Fibroblast of lung (primary cell): ENCODE measurements around the gene DUSP3. TPM values are rescaled to one million over a fixed set of nuclear protein-coding genes. Genes with fewer than 3 reads are reported as not detected.

Experiments used
- DNase-seq, 2 donors: peaks; one replicate each; pipeline versions ENCODE4 v3.0.0 to v3.0.0-alpha.2; 2010; ENCODE audit warnings: low read depth in 2 of 2
- H2AFZ ChIP-seq: 2 replicates; pipeline ENCODE4 v1.5.1; 2012; ENCODE audit warnings: low read length, control low read depth, inconsistent platforms
- H3K27ac ChIP-seq: 2 replicates; pipeline ENCODE4 v1.5.1; 2011; ENCODE audit warnings: low read length, control low read depth; ENCODE audit not compliant: insufficient read depth
- H3K27me3 ChIP-seq: 2 replicates; pipeline ENCODE4 v1.5.1; 2011; ENCODE audit warnings: mild to moderate bottlenecking, low read length; ENCODE audit not compliant: control insufficient read depth, insufficient read depth
- H3K36me3 ChIP-seq: 2 replicates; pipeline ENCODE4 v1.5.1; 2011; ENCODE audit warnings: low read length; ENCODE audit not compliant: control insufficient read depth, insufficient read depth
- H3K4me1 ChIP-seq: 2 replicates; pipeline ENCODE4 v1.5.1; 2011; ENCODE audit warnings: low read length; ENCODE audit not compliant: control insufficient read depth, insufficient read depth; ENCODE audit errors: extremely low read depth
- H3K4me2 ChIP-seq: 2 replicates; pipeline ENCODE4 v1.5.1; 2011; ENCODE audit warnings: low read length, control low read depth; ENCODE audit not compliant: insufficient read depth; ENCODE audit errors: extremely low read depth
- H3K4me3 ChIP-seq, 4 experiments: fragments of 200-600 bp in 1 of 4; sonication (generic) in 1 of 4; replicated peaks in 1 of 4; 2 replicates each; pipeline ENCODE4 v1.5.1; 2011 to 2016; ENCODE audit warnings: low read length in 4 of 4, low read depth in 3 of 4, mild to moderate bottlenecking in 3 of 4, control low read depth in 2 of 4, inconsistent platforms in 1 of 4, mixed read lengths in 1 of 4; ENCODE audit not compliant: insufficient read depth in 1 of 4; ENCODE audit errors: control extremely low read depth in 1 of 4
- H3K79me2 ChIP-seq: 2 replicates; pipeline ENCODE4 v1.5.1; 2012; ENCODE audit warnings: mild to moderate bottlenecking, low read length, inconsistent platforms; ENCODE audit not compliant: control insufficient read depth, insufficient read depth
- H3K9ac ChIP-seq: 2 replicates; pipeline ENCODE4 v1.5.1; 2011; ENCODE audit warnings: mild to moderate bottlenecking, low read length, control low read depth; ENCODE audit not compliant: insufficient read depth
- H3K9me3 ChIP-seq: 2 replicates; pipeline ENCODE4 v1.5.1; 2012; ENCODE audit warnings: low read depth, low read length; ENCODE audit not compliant: control insufficient read depth, insufficient read depth
- H4K20me1 ChIP-seq: 2 replicates; pipeline ENCODE4 v1.5.1; 2011; ENCODE audit warnings: low read length; ENCODE audit not compliant: control insufficient read depth, insufficient read depth; ENCODE audit errors: extremely low read depth
- CTCF ChIP-seq, 2 donors: IDR thresholded peaks in 1 of 2; conservative IDR thresholded peaks in 1 of 2; 1 replicate in 1 of 2; 2 replicates in 1 of 2; pipeline ENCODE4 v1.5.1; 2011 to 2012; ENCODE audit warnings: low read length in 2 of 2, control low read depth in 1 of 2, inconsistent platforms in 1 of 2, low read depth in 1 of 2, mild to moderate bottlenecking in 1 of 2
- EZH2 ChIP-seq: IDR thresholded peaks from 2 replicates; pipeline ENCODE4 v1.5.1; 2012; ENCODE audit warnings: low read length, control low read depth, mild to moderate bottlenecking; ENCODE audit errors: missing control alignments
- polyA minus RNA-seq: library from RNA; depleted of rRNA, polyadenylated mRNA; stranded (reverse); fragments of >200 nt; gene quantifications from 2 replicates; pipeline ENCODE4 v1.2.3, GENCODE V29; 2011; ENCODE audit warnings: low replicate concordance
- polyA plus RNA-seq, 2 donors: library from polyadenylated mRNA; depleted of rRNA in 1 of 2; stranded (reverse) in 1 of 2; unstranded in 1 of 2; fragments of >200 nt; gene quantifications; 2 replicates each; pipeline ENCODE4 v1.2.1, GENCODE V29; 2011 to 2012; ENCODE audit warnings: missing spikeins in 1 of 2
- total RNA-seq: library from RNA; depleted of rRNA; stranded (reverse); fragments of >200 nt; gene quantifications from 2 replicates; pipeline ENCODE4 v1.2.1, GENCODE V29; 2014

Gene DUSP3
- 43.4 and 51.2 TPM in 2 replicates for total RNA-seq
- polyA plus RNA-seq = 54.0 and 55.9 TPM in 2 replicates
- 47.7 and 51.2 TPM in 2 replicates for polyA plus RNA-seq (2012)
- polyA minus RNA-seq = 65.6 and 77.9 TPM in 2 replicates

- H3K27ac ChIP-seq = peak within 1 kb of the TSS; percentile 98
These were observed at the start of gene DUSP3 for GRCh38 chr17:43778337-43779144. Gene DUSP3, minus strand, starts transcription at chr17:43778977. Its CDS starts 53 bp downstream, at chr17:43778924.

GRCh38 chr17:43827596-43827995, 48.8 kb upstream of the DUSP3 start:
- Histone ChIP-seq H3K9ac (no peak overlapping the region), H3K4me3 (no peak overlapping the region), H3K79me2 (no peaks in the 10 kb centered on the region), H3K4me2 (no peak overlapping the region), H3K27ac (no peak overlapping the region), H3K36me3 (peaks cover 24% of the 10 kb centered on the region), H2AFZ (no peak overlapping the region), H3K27me3 (no peaks in the 10 kb centered on the region), H3K4me1 (peaks cover 3% of the 10 kb centered on the region), H3K9me3 (no peaks in the 10 kb centered on the region), H4K20me1 (no peaks in the 10 kb centered on the region)
- no peak for DNase-seq
- TF ChIP-seq EZH2 (no peak), CTCF (conservative IDR thresholded peaks at IDR 0.05 in 1 of 2, IDR thresholded peaks at IDR 0.05 in 1 of 2; ENCODE audit: low read depth in 1 of 2, low read length in 2 of 2) (no peak)

More at GRCh38 chr17:43778337-43779144, at the start of gene DUSP3:
- DNase-seq = peak; percentile 91 to 92
- no peak for TF ChIP-seq EZH2
- TF ChIP-seq CTCF (conservative IDR thresholded peaks at IDR 0.05 in 1 of 2, IDR thresholded peaks at IDR 0.05 in 1 of 2; ENCODE audit: low read depth in 1 of 2, low read length in 2 of 2) = no peak
- Histone ChIP-seq H3K9ac (peak within 1 kb of the TSS; percentile 99), H3K27me3 (peaks cover 3% of the 10 kb centered on the region), H2AFZ (peak within 1 kb of the TSS; percentile 82), H3K9me3 (no peaks in the 10 kb centered on the region), H3K79me2 (peaks cover 21% of the 10 kb centered on the region), H4K20me1 (no peaks in the 10 kb centered on the region), H3K4me3 (peak within 1 kb of the TSS; percentile 65 to 93 (median 78)), H3K4me2 (peak within 1 kb of the TSS; percentile 81), H3K36me3 (peaks cover 10% of the 10 kb centered on the region), H3K4me1 (no peaks in the 10 kb centered on the region)

GRCh38 chr17:43826206-43826605, 47.4 kb upstream of the DUSP3 start:
- H3K4me1 ChIP-seq = no peaks in the 10 kb centered on the region
- no peaks in the 10 kb centered on the region for H3K27me3 ChIP-seq
- H3K79me2 ChIP-seq = no peaks in the 10 kb centered on the region
- no peak overlapping the region for H3K4me2 ChIP-seq
- H3K4me3 ChIP-seq = no peak overlapping the region
- H2AFZ ChIP-seq = no peak overlapping the region
- no peaks in the 10 kb centered on the region for H4K20me1 ChIP-seq
- no peak overlapping the region for H3K9ac ChIP-seq
- no peak for TF ChIP-seq EZH2
- no peak for TF ChIP-seq CTCF (conservative IDR thresholded peaks at IDR 0.05 in 1 of 2, IDR thresholded peaks at IDR 0.05 in 1 of 2; ENCODE audit: low read depth in 1 of 2, low read length in 2 of 2)
- DNase-seq = no peak
- H3K36me3 ChIP-seq = peaks cover 22% of the 10 kb centered on the region
- H3K9me3 ChIP-seq = no peaks in the 10 kb centered on the region
- no peak overlapping the region for H3K27ac ChIP-seq
